ENCODE results near the gene GPBP1. TPM values are rescaled to one million over a fixed set of nuclear protein-coding genes. Genes with fewer than 3 reads are reported as not detected.

Gene GPBP1
- total RNA-seq, 1 experiment from 2014 or later: 112 TPM

- Mint-ChIP-seq H3K27ac (peak overlapping the region in 2 of 3 experiments; percentile 79 to 81; a peak in 3 of 7 replicates), H3K36me3 (ENCODE audit: insufficient read depth in 1 of 3, low read depth in 3 of 3) (peaks cover 26 to 51% (median 37%) of the 10 kb centered on the region in 3 experiments), H3K4me1 (peaks cover 18 to 23% of the 10 kb centered on the region in 2 experiments), H3K4me3 (no peak overlapping the region), H3K27me3 (ENCODE audit: low read depth) (no peaks in the 10 kb centered on the region), H3K9me3 (no peaks in the 10 kb centered on the region)
- no peak overlapping the region for H2BK20ac ChIP-seq (ENCODE audit: low read depth, low read length, poor library complexity, severe bottlenecking)
- no peak overlapping the region for H2AFZ ChIP-seq (ENCODE audit: low read length)
- no peak overlapping the region for H4K8ac ChIP-seq (replicated peaks; ENCODE audit: insufficient read length, low read depth, low read length)
- H3K56ac ChIP-seq (ENCODE audit: insufficient read length, low read depth, low read length): no peak overlapping the region
- H3K4me1 ChIP-seq (ENCODE audit: insufficient read depth, low read length): no peaks in the 10 kb centered on the region
- TF ChIP-seq CTCF (conservative IDR thresholded peaks at IDR 0.05): no peak
- H4K91ac ChIP-seq (ENCODE audit: insufficient read length, low read depth, low read length): no peak overlapping the region
- H3K18ac ChIP-seq (ENCODE audit: insufficient read length, low read depth, low read length): no peak overlapping the region
- no peak overlapping the region for H3K9ac ChIP-seq (ENCODE audit: extremely low read depth, insufficient read length, low read length)
- H2AK5ac ChIP-seq (ENCODE audit: insufficient read length, low read length): no peak overlapping the region
- no peaks in the 10 kb centered on the region for H3K27me3 ChIP-seq (ENCODE audit: insufficient read depth, low read length)
- peaks cover 7% of the 10 kb centered on the region for H3K79me1 ChIP-seq (ENCODE audit: insufficient read depth, low read depth, low read length, poor library complexity, severe bottlenecking)
- no peak overlapping the region for H3T11ph ChIP-seq (ENCODE audit: low read length)
- WGBS (ENCODE audit: extremely low coverage, insufficient read length, low lambda C conversion rate): no CpG with 5 or more reads among the region's 4 CpGs
- no peak overlapping the region for H3K27ac ChIP-seq (ENCODE audit: insufficient read length, low read depth, low read length)
- H3K9me3 ChIP-seq (ENCODE audit: control insufficient read depth, low read depth, low read length): no peaks in the 10 kb centered on the region
- H3K79me2 ChIP-seq (ENCODE audit: insufficient read depth, low read length): peaks cover 36% of the 10 kb centered on the region; the same call in 1 of the 2 replicates
- H3K4ac ChIP-seq (ENCODE audit: low read depth, low read length): no peak overlapping the region
- H4K5ac ChIP-seq (ENCODE audit: insufficient read length, low read depth, low read length): no peak overlapping the region
- H2BK15ac ChIP-seq (ENCODE audit: low read depth, low read length): no peak overlapping the region
- no peaks in the 10 kb centered on the region for H3K23me2 ChIP-seq (ENCODE audit: insufficient read length, low read depth, low read length, poor library complexity, severe bottlenecking)
- no peak overlapping the region for H2BK12ac ChIP-seq (ENCODE audit: insufficient read length, low read depth, low read length)
- H3K23ac ChIP-seq (ENCODE audit: insufficient read length, low read depth, low read length): no peak overlapping the region
- H3K14ac ChIP-seq (ENCODE audit: insufficient read depth, low read length): no peak overlapping the region
- H2BK120ac ChIP-seq (ENCODE audit: low read depth, low read length, poor library complexity, severe bottlenecking): no peak overlapping the region
- no peaks in the 10 kb centered on the region for H4K20me1 ChIP-seq (ENCODE audit: control insufficient read depth, insufficient read depth, insufficient read length)
- no peak overlapping the region for H3K4me2 ChIP-seq (ENCODE audit: insufficient read depth, insufficient read length, low read length)
- no peak overlapping the region for H2BK5ac ChIP-seq (ENCODE audit: insufficient read length, low read length)
- no peak for DNase-seq
Observed at GRCh38 chr5:57215629-57216195, 41.9 kb downstream of the GPBP1 start.
